ENCODE measurements around the gene ADCY5. TPM values are rescaled to one million over a fixed set of nuclear protein-coding genes. Genes with fewer than 3 reads are reported as not detected.
A peak's percentile ranks its signal among the peaks of the same experiment; 100 is the strongest.

The ADCY5 gene
- total RNA-seq, 1 donor from 2014 or later = 6.8 TPM

DNA sequence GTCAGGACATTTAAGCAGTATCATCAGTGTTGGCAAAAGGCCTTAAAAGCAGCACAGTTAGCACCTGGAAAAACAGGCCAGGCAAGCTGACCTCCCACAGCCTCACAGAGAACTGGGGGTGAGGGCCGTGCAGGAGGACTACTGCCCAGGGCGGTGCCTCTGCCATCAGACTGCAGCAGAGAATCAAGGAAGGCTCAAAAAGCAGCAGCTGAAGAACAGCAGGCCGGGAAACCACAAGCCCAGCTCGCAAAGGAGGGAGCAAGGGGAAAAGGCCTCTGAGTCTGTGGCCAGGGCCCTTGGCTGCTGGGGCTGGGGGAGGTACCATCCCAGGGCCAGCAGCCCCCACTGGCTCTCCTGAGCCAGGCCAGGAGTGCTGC lies 163.0 kb downstream of the ADCY5 start:
- H3K4me1 Mint-ChIP-seq = no peaks in the 10 kb centered on the region
- H3K27me3 Mint-ChIP-seq (ENCODE audit: low read depth) = peaks cover under 1% of the 10 kb centered on the region
- H3K36me3 Mint-ChIP-seq = no peaks in the 10 kb centered on the region
- H3K27ac Mint-ChIP-seq = no peak overlapping the region
- DNase-seq (ENCODE audit: low spot score in 2 of 2, unreplicated experiment in 2 of 2) = no peak
- TF ChIP-seq, protein P1, sequence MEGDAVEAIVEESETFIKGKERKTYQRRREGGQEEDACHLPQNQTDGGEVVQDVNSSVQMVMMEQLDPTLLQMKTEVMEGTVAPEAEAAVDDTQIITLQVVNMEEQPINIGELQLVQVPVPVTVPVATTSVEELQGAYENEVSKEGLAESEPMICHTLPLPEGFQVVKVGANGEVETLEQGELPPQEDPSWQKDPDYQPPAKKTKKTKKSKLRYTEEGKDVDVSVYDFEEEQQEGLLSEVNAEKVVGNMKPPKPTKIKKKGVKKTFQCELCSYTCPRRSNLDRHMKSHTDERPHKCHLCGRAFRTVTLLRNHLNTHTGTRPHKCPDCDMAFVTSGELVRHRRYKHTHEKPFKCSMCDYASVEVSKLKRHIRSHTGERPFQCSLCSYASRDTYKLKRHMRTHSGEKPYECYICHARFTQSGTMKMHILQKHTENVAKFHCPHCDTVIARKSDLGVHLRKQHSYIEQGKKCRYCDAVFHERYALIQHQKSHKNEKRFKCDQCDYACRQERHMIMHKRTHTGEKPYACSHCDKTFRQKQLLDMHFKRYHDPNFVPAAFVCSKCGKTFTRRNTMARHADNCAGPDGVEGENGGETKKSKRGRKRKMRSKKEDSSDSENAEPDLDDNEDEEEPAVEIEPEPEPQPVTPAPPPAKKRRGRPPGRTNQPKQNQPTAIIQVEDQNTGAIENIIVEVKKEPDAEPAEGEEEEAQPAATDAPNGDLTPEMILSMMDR (IDR thresholded peaks at IDR 0.05; ENCODE audit: unreplicated experiment) = no peak
- H3K9me3 Mint-ChIP-seq = no peaks in the 10 kb centered on the region
- H3K4me3 Mint-ChIP-seq = no peak overlapping the region

DNA sequence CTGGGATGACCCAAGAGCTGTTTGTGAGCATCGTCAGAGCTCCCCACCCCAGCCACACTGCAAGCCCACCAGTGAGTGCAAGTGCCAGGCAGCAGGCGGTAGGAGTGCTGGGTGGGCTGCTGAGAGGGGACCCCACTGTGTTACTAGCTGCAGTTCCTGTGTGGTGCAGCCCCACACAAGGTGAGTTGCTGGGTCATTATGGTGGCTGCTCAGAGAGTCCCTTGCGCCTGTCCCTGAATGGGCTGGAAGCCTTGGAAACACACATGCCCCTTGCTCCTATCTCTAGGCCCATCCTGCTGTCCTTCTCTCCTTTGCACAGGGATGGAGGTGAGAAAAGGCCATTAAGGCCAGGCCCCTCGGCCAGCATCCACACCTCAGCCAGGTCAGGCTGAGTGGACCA lies 163.4 kb downstream of the ADCY5 start:
- Mint-ChIP-seq H3K9me3 (no peaks in the 10 kb centered on the region), H3K36me3 (no peaks in the 10 kb centered on the region), H3K4me1 (no peaks in the 10 kb centered on the region), H3K27me3 (ENCODE audit: low read depth) (no peaks in the 10 kb centered on the region), H3K27ac (no peak overlapping the region), H3K4me3 (no peak overlapping the region)
- DNase-seq (ENCODE audit: low spot score in 2 of 2, unreplicated experiment in 2 of 2) = peak in 1 of 2 experiments; percentile 20
- TF ChIP-seq, protein P1 (IDR thresholded peaks at IDR 0.05; ENCODE audit: unreplicated experiment) = no peak

DNA sequence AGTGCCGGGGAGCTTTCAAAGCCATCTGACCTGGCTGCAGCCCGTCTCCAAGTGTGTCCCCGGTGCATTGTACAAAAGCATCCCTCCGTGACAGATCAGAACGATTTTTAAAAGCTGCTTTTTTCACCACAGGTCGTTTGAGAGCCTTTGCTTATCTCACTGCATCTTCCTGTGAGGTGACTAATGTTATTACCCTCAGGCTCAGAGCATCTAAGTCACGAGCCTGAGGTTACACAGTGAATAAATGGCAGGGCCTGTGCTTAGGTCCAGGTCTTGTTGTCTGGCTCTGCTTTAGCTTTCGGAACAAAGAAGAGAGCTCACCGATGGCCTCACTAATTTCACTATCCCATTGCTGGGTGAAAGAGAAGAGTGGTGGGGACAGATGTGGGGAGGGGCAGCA lies 163.8 kb downstream of the ADCY5 start:
- Mint-ChIP-seq H3K4me1 (no peaks in the 10 kb centered on the region), H3K36me3 (no peaks in the 10 kb centered on the region), H3K9me3 (no peaks in the 10 kb centered on the region), H3K27me3 (ENCODE audit: low read depth) (peaks cover 2% of the 10 kb centered on the region), H3K4me3 (no peak overlapping the region), H3K27ac (no peak overlapping the region)
- DNase-seq (ENCODE audit: low spot score in 2 of 2, unreplicated experiment in 2 of 2) = peak in 1 of 2 experiments; percentile 2
- TF ChIP-seq, protein P1 (IDR thresholded peaks at IDR 0.05; ENCODE audit: unreplicated experiment) = no peak

DNA sequence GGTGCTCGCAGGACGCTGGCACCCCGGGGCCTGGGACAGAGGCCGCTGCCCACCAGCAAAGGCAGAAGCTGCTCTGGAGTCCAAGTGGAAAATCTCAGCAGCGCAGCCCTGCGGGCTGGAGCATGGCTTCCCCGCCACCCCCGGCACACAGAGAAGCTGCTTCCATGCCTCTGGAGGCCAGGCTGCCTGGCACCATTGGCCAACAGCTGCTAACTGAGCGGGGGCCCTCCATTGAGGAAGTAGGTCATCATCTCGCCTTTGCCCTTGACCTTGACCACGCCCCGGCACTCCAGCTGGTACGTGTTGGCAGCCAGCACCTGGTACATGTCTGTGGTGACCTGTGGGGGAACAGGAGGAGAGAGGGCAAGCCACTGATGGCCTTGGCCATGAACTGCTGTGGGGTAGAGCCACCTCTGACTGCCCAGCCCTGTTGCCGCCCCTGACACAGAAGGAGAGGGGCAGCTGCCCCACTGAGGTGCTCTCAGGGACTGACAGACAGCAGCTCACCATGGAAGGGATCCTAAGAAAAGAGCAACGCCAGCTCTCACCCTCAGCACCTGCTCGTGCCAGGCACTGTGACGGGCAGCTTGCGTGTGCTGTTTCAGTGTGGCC lies 164.4 kb downstream of the ADCY5 start:
- TF ChIP-seq, protein P1 (IDR thresholded peaks at IDR 0.05; ENCODE audit: unreplicated experiment) = no peak
- no peaks in the 10 kb centered on the region for H3K36me3 Mint-ChIP-seq
- H3K9me3 Mint-ChIP-seq = no peaks in the 10 kb centered on the region
- no peaks in the 10 kb centered on the region for H3K4me1 Mint-ChIP-seq
- peaks cover 2% of the 10 kb centered on the region for H3K27me3 Mint-ChIP-seq (ENCODE audit: low read depth)
- DNase-seq (ENCODE audit: low spot score in 2 of 2, unreplicated experiment in 2 of 2) = no peak
- no peak overlapping the region for H3K4me3 Mint-ChIP-seq
- H3K27ac Mint-ChIP-seq = no peak overlapping the region

DNA sequence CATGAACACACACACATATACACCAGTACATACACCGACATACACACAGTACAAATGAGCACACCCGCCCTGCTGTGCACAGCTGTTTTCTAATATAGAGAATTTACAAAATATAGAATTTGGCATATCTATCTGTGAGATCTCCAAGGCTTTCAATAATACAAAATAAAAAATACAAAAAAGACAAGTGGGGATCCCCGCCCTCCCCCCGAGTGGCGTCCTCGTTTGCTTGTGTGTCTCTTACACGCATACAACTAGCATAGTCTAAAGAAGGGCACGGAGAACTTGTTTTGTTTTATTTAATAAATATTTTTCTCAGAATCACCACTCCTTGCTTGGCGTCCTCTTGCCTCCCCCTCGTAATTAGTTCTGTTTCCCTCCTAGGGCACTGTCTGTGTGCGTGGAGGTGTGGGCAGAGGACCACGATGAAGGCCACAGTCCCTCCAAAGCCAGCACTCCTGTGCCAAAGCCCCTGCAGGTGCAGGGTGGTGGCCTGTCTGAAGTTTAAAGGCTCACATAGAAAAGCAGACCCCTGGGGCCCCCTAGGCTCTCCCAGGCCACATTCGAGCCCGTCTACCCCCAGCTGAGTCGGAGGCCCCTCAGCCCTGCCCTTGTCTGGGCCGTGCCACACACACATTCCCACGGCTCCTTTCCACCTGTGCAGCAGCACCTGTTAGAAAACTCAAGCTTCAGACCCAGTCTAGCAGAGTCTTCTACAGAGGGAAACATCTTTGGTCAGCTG lies 165.1 kb downstream of the ADCY5 start:
- Mint-ChIP-seq H3K4me1 (no peaks in the 10 kb centered on the region), H3K27me3 (ENCODE audit: low read depth) (peaks cover 2% of the 10 kb centered on the region), H3K9me3 (no peaks in the 10 kb centered on the region), H3K4me3 (no peak overlapping the region), H3K27ac (no peak overlapping the region), H3K36me3 (no peaks in the 10 kb centered on the region)
- DNase-seq (ENCODE audit: low spot score in 2 of 2, unreplicated experiment in 2 of 2) = no peak
- TF ChIP-seq, protein P1 (IDR thresholded peaks at IDR 0.05; ENCODE audit: unreplicated experiment) = no peak
